ENCODE measurements around the gene SNED1. TPM values are rescaled to one million over a fixed set of nuclear protein-coding genes. Genes with fewer than 3 reads are reported as not detected.

Gene SNED1
- polyA plus RNA-seq, 3 donors: 0.02 to 3.4 (median 0.12) TPM

DNA sequence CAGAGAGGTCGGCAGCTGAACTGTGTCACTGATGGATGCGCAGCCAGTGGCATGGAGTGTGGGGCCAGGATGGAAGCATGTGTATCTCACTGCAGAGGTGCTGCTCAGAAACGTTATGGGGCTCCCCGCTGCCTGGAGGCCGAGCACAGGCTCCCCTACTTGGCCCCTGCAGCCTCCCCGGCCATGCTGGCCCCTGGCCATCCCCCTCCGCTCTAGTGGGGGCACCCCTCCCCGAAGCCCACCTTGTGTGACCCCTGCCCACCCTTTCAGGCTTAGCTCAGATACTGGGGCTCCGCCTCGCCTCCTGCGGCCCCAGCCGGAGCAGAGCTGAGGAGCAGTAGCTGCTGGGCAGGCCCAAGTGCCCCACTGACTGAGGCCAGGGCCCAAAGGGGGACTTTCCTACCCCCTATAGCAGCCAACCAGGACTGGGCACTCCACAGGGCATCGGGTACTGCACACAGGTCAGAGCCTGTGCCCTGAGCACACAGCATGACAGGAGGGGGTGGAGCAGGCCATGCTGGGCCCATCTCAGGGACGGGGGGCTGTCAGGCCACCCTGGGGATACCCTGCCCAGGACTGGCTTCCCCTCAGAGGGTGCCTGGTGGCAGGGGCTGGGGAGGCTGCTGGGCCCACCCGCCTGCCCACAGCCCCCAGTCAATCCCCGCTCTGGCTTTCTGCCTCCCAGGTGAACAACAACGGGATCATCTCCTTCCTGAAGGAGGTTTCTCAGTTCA lies 31.3 kb downstream of the SNED1 start:
- H3K36me3 Mint-ChIP-seq: no peaks in the 10 kb centered on the region
- TF ChIP-seq, protein P1, sequence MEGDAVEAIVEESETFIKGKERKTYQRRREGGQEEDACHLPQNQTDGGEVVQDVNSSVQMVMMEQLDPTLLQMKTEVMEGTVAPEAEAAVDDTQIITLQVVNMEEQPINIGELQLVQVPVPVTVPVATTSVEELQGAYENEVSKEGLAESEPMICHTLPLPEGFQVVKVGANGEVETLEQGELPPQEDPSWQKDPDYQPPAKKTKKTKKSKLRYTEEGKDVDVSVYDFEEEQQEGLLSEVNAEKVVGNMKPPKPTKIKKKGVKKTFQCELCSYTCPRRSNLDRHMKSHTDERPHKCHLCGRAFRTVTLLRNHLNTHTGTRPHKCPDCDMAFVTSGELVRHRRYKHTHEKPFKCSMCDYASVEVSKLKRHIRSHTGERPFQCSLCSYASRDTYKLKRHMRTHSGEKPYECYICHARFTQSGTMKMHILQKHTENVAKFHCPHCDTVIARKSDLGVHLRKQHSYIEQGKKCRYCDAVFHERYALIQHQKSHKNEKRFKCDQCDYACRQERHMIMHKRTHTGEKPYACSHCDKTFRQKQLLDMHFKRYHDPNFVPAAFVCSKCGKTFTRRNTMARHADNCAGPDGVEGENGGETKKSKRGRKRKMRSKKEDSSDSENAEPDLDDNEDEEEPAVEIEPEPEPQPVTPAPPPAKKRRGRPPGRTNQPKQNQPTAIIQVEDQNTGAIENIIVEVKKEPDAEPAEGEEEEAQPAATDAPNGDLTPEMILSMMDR (IDR thresholded peaks at IDR 0.05): no peak
- Histone ChIP-seq H4K20me1 (ENCODE audit: insufficient read depth, low read length) (no peaks in the 10 kb centered on the region), H3K9ac (ENCODE audit: insufficient read depth, low read length, poor library complexity, severe bottlenecking) (no peak overlapping the region), H3K9me3 (replicated peaks in 1 of 2; ENCODE audit: control insufficient read depth in 1 of 2, insufficient read depth in 1 of 2, low read length in 2 of 2) (peaks cover 28 to 33% of the 10 kb centered on the region in 2 donors), H3K4me3 (replicated peaks in 1 of 3; ENCODE audit: low read depth in 2 of 3, low read length in 3 of 3) (no peak overlapping the region), H3K36me3 (replicated peaks in 1 of 2; ENCODE audit: control insufficient read depth in 1 of 2, insufficient read depth in 2 of 2, low read length in 2 of 2) (no peaks in the 10 kb centered on the region), H3K4me2 (replicated peaks; ENCODE audit: extremely low read depth, low read length, poor library complexity, severe bottlenecking) (no peak overlapping the region), H3K27ac (ENCODE audit: low read depth in 1 of 2, low read length in 2 of 2) (no peak overlapping the region), H3K79me2 (ENCODE audit: insufficient read depth, low read length) (no peaks in the 10 kb centered on the region), H2AFZ (ENCODE audit: insufficient read depth, low read depth, low read length, poor library complexity, severe bottlenecking) (no peak overlapping the region), H3K27me3 (ENCODE audit: control insufficient read depth in 2 of 2, insufficient read depth in 2 of 2, low read length in 2 of 2) (no peaks in the 10 kb centered on the region), H3K4me1 (ENCODE audit: control insufficient read depth in 1 of 2, insufficient read depth in 2 of 2, low read length in 2 of 2) (no peaks in the 10 kb centered on the region)
- peaks cover 15 to 44% (median 34%) of the 10 kb centered on the region in 7 donors for H3K9me3 Mint-ChIP-seq
- DNase-seq: peak in 1 of 3 donors; percentile 1
- intact Hi-C loops (cut with micrococcal nuclease): no loop called here
- no peak overlapping the region for H3K27ac Mint-ChIP-seq
- 95% methylated on average over 16 of the region's 17 CpGs for WGBS (ENCODE audit: insufficient coverage)
- no peak overlapping the region for H3K4me3 Mint-ChIP-seq
- H3K4me1 Mint-ChIP-seq: no peaks in the 10 kb centered on the region
- H3K27me3 Mint-ChIP-seq (ENCODE audit: low read depth in 3 of 3): peaks cover 0 to 2% (median 0%) of the 10 kb centered on the region in 3 donors

DNA sequence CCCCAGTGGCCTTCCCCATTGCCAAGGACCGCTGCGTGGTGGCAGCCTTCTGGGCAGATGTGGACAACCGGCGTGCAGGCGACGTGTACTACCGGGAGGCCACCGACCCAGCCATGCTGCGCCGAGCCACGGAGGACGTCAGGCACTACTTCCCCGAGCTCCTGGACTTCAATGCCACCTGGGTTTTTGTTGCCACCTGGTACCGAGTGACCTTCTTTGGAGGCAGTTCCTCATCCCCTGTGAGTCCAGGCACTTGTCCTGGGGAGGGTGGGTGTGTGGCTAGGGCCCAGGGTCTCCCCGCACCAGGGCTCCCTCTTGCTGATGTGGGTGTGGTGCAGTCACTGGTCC lies 31.9 kb downstream of the SNED1 start:
- H3K79me2 ChIP-seq (ENCODE audit: insufficient read depth, low read length): no peaks in the 10 kb centered on the region
- no peaks in the 10 kb centered on the region for H3K36me3 ChIP-seq (replicated peaks in 1 of 2; ENCODE audit: control insufficient read depth in 1 of 2, insufficient read depth in 2 of 2, low read length in 2 of 2)
- no peak overlapping the region for H3K27ac Mint-ChIP-seq
- intact Hi-C loops (cut with micrococcal nuclease): no loop called here
- no peak overlapping the region for H3K4me2 ChIP-seq (replicated peaks; ENCODE audit: extremely low read depth, low read length, poor library complexity, severe bottlenecking)
- H3K4me1 ChIP-seq (ENCODE audit: control insufficient read depth in 1 of 2, insufficient read depth in 2 of 2, low read length in 2 of 2): no peaks in the 10 kb centered on the region
- TF ChIP-seq, protein P1 (IDR thresholded peaks at IDR 0.05): no peak
- no peaks in the 10 kb centered on the region for H3K36me3 Mint-ChIP-seq
- 93% methylated on average over 9 of the region's 15 CpGs for WGBS (ENCODE audit: insufficient coverage)
- H2AFZ ChIP-seq (ENCODE audit: insufficient read depth, low read depth, low read length, poor library complexity, severe bottlenecking): no peak overlapping the region
- H3K27me3 Mint-ChIP-seq (ENCODE audit: low read depth in 3 of 3): peaks cover 0 to 2% (median 0%) of the 10 kb centered on the region in 3 donors
- no peak overlapping the region for H3K27ac ChIP-seq (ENCODE audit: low read depth in 1 of 2, low read length in 2 of 2)
- no peak overlapping the region for H3K4me3 ChIP-seq (replicated peaks in 1 of 3; ENCODE audit: low read depth in 2 of 3, low read length in 3 of 3)
- no peaks in the 10 kb centered on the region for H3K4me1 Mint-ChIP-seq
- DNase-seq: peak in 1 of 3 donors; percentile 1
- peaks cover 0 to 3% of the 10 kb centered on the region in 2 donors for H3K27me3 ChIP-seq (ENCODE audit: control insufficient read depth in 2 of 2, insufficient read depth in 2 of 2, low read length in 2 of 2)
- no peak overlapping the region for H3K4me3 Mint-ChIP-seq
- H3K9me3 Mint-ChIP-seq: peaks cover 12 to 39% (median 29%) of the 10 kb centered on the region in 7 donors
- peaks cover 22 to 28% of the 10 kb centered on the region in 2 donors for H3K9me3 ChIP-seq (replicated peaks in 1 of 2; ENCODE audit: control insufficient read depth in 1 of 2, insufficient read depth in 1 of 2, low read length in 2 of 2)
- H4K20me1 ChIP-seq (ENCODE audit: insufficient read depth, low read length): no peaks in the 10 kb centered on the region
- H3K9ac ChIP-seq (ENCODE audit: insufficient read depth, low read length, poor library complexity, severe bottlenecking): no peak overlapping the region

Data from CD14-positive monocyte (primary cell).